ENCODE measurements around the gene ERG28. TPM values are rescaled to one million over a fixed set of nuclear protein-coding genes. Genes with fewer than 3 reads are reported as not detected.

ERG28 gene
- polyA plus RNA-seq, 2 of the 4 experiments (the other 2 are of a cell fraction) = 18.8 to 23.4 TPM

GRCh38 chr14:75703467-75703866 lies 42.8 kb upstream of the ERG28 start (continued):
- no peak for TF ChIP-seq KDM1A (IDR thresholded peaks at IDR 0.05; ENCODE audit: low read depth)
- TF ChIP-seq CHD4 (IDR thresholded peaks at IDR 0.05; ENCODE audit: borderline replicate concordance) = no peak
- no peak for TF ChIP-seq RAD21 (conservative IDR thresholded peaks at IDR 0.05 in 1 of 2, IDR thresholded peaks at IDR 0.05 in 1 of 2)
- TF ChIP-seq POLR2AphosphoS2 (conservative IDR thresholded peaks at IDR 0.05; ENCODE audit: low read length) = no peak
- TF ChIP-seq BHLHE40 (IDR thresholded peaks at IDR 0.05; ENCODE audit: low read depth, low read length) = no peak
- no peak for TF ChIP-seq FOXS1 (CRISPR knock-in tag; IDR thresholded peaks at IDR 0.05)
- no peak for TF ChIP-seq SREBF2 (IDR thresholded peaks at IDR 0.05)
- TF ChIP-seq CBX2 (IDR thresholded peaks at IDR 0.05; ENCODE audit: borderline replicate concordance, low read depth) = no peak

GRCh38 chr14:75702616-75703261 lies 42.1 kb upstream of the ERG28 start:
- ChIA-PET POLR2A (no interaction called here), CTCF (interaction anchor here (1.0 to 3.4 kb wide), 5 partner anchors 9 to 279 kb away, joined by 3 to 19 read pairs (median 4); partner anchors contain the start of gene TGFB3)
- H3K4me2 ChIP-seq = no peak overlapping the region
- WGBS (ENCODE audit: missing lambda C conversion rate) = 89% methylated on average over 3 of the region's 3 CpGs
- no peaks in the 10 kb centered on the region for H3K4me1 ChIP-seq
- no peak overlapping the region for H3K4me3 ChIP-seq
- DNase-seq (ENCODE audit: low read depth in 1 of 2, low spot score in 1 of 2) (no peak), ATAC-seq (no peak), FAIRE-seq (no peak)
- no peaks in the 10 kb centered on the region for H3K9me3 ChIP-seq
- no peak overlapping the region for H3K27ac ChIP-seq
- TF ChIP-seq CBX2 (IDR thresholded peaks at IDR 0.05; ENCODE audit: borderline replicate concordance, low read depth) = no peak
- no peak for TF ChIP-seq EHMT2 (IDR thresholded peaks at IDR 0.05; ENCODE audit: low read depth)
- TF ChIP-seq, protein P1, sequence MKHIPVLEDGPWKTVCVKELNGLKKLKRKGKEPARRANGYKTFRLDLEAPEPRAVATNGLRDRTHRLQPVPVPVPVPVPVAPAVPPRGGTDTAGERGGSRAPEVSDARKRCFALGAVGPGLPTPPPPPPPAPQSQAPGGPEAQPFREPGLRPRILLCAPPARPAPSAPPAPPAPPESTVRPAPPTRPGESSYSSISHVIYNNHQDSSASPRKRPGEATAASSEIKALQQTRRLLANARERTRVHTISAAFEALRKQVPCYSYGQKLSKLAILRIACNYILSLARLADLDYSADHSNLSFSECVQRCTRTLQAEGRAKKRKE (CRISPR knock-in tag; IDR thresholded peaks at IDR 0.05; ENCODE audit: low read depth) = no peak
- no peak for TF ChIP-seq EP300 (IDR thresholded peaks at IDR 0.05)
- no peak for TF ChIP-seq ELK1 (IDR thresholded peaks at IDR 0.05; ENCODE audit: low read depth, low read length)
- TF ChIP-seq HOXB13 (CRISPR knock-in tag; IDR thresholded peaks at IDR 0.05; ENCODE audit: low read depth) = no peak
- no peak for TF ChIP-seq TP53 (CRISPR knock-in tag; IDR thresholded peaks at IDR 0.05)
- TF ChIP-seq POLR2A (IDR thresholded peaks at IDR 0.05; ENCODE audit: low read length) = no peak
- TF ChIP-seq ZFP36 (IDR thresholded peaks at IDR 0.05; ENCODE audit: borderline replicate concordance, partially characterized antibody) = no peak
- TF ChIP-seq MAZ (IDR thresholded peaks at IDR 0.05; ENCODE audit: borderline replicate concordance, low read depth, low read length) = no peak
- TF ChIP-seq RNF2 (IDR thresholded peaks at IDR 0.05; ENCODE audit: borderline replicate concordance, low read depth) = no peak
- TF ChIP-seq, protein P2, sequence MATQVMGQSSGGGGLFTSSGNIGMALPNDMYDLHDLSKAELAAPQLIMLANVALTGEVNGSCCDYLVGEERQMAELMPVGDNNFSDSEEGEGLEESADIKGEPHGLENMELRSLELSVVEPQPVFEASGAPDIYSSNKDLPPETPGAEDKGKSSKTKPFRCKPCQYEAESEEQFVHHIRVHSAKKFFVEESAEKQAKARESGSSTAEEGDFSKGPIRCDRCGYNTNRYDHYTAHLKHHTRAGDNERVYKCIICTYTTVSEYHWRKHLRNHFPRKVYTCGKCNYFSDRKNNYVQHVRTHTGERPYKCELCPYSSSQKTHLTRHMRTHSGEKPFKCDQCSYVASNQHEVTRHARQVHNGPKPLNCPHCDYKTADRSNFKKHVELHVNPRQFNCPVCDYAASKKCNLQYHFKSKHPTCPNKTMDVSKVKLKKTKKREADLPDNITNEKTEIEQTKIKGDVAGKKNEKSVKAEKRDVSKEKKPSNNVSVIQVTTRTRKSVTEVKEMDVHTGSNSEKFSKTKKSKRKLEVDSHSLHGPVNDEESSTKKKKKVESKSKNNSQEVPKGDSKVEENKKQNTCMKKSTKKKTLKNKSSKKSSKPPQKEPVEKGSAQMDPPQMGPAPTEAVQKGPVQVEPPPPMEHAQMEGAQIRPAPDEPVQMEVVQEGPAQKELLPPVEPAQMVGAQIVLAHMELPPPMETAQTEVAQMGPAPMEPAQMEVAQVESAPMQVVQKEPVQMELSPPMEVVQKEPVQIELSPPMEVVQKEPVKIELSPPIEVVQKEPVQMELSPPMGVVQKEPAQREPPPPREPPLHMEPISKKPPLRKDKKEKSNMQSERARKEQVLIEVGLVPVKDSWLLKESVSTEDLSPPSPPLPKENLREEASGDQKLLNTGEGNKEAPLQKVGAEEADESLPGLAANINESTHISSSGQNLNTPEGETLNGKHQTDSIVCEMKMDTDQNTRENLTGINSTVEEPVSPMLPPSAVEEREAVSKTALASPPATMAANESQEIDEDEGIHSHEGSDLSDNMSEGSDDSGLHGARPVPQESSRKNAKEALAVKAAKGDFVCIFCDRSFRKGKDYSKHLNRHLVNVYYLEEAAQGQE (IDR thresholded peaks at IDR 0.05) = no peak
- no peak for TF ChIP-seq MYC (IDR thresholded peaks at IDR 0.05; ENCODE audit: borderline replicate concordance, low read length)
- TF ChIP-seq CBX8 (IDR thresholded peaks at IDR 0.05) = no peak
- TF ChIP-seq CEBPB (IDR thresholded peaks at IDR 0.05) = no peak
- TF ChIP-seq PHF8 (IDR thresholded peaks at IDR 0.05; ENCODE audit: borderline replicate concordance, low read depth) = no peak
